Islet precursor cell (in vitro differentiated cells): ENCODE data around the gene GMIP.
"Not testable (repeated sequence)": the region's sequence is repeated elsewhere in the genome, so short reads cannot be mapped to it uniquely, and the experiment has no call there.

Source experiments
- DNase-seq: peaks from one replicate; pipeline ENCODE4 v3.0.0-alpha.2; 2018

The GMIP gene

GRCh38 chr19:19633711-19634515 lies 9.5 kb downstream of the GMIP start:
- DNase-seq = no peak

- no peak for DNase-seq
Measured at GRCh38 chr19:19632661-19633060, 10.8 kb downstream of the GMIP start.

GRCh38 chr19:19631346-19631745 lies 12.1 kb downstream of the GMIP start:
- DNase-seq = peak; percentile 43

DNA sequence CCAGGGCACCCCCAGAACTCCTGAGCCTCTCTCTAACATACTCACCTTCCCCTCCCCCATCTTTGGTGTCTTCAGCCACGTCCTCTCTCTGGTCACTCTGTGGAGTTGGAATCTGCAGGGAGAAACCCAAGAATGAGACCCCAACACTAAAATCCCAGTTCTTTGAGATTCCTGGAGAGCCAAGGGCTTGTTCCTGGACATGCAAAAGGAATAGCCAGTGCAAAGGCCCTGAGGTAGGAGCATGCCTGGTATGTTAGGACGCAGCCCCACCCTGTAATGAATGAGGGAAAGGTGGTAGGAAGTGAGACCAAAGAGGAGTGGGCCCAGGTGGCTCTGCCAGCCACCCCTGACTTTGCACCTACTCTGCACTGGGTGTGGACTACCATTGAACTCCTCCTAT lies 13.0 kb downstream of the GMIP start:
- peak; percentile 43 for DNase-seq

GRCh38 chr19:19630062-19630414 lies 13.4 kb downstream of the GMIP start:
- no peak for DNase-seq

- DNase-seq = peak; percentile 92
Measured at GRCh38 chr19:19628501-19629134, 14.8 kb downstream of the GMIP start.

DNA sequence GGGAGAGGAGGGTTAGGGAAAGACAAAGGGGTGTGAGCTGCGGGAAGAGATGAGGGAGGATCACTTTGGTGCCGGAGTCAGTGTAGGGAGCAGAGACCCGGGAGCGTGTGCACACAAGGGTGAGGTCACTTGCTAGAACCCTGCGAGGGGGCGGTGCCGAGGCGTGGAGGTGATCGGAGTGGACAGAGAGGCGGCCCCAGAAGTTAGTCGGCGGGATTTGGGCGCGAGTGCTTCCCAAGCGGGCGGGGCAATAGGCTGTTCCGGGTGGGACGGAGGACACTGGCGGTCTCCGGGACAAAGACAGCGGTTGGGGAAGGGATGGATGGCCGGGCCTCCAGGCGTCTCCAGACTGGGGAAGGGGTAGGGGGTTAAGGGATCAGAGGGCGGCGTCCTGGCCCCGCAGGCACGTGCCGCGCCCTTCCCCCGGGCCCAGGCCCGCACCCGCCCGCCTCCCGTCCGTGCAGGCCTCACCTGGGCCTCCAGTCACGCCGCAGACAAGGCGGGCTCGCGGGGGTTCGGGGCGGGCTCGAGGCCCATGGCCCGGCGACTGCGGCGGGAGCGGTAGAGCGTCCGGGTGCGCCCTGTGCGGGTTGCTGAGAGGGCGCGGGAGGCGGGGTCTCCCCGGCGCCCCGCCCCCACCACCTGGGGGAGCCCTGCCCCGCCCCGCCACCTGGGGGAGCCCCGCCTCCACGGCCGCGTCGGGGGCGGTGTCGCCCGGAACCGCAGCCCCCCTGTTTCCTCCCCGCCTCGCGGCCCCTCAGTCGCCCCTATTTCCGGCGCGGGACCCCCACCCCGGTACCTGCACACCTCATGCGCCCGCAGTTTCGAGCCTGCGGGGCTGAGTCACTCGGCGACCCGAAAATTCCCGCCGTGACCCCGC lies 15.6 kb downstream of the GMIP start, which contains the start of gene LPAR2:
Gene LPAR2 (minus strand): TSS at position 600 of the 880 bp plus-strand sequence. CDS start 945 bp downstream, outside the sequence.
- DNase-seq = peak; percentile 89

DNA sequence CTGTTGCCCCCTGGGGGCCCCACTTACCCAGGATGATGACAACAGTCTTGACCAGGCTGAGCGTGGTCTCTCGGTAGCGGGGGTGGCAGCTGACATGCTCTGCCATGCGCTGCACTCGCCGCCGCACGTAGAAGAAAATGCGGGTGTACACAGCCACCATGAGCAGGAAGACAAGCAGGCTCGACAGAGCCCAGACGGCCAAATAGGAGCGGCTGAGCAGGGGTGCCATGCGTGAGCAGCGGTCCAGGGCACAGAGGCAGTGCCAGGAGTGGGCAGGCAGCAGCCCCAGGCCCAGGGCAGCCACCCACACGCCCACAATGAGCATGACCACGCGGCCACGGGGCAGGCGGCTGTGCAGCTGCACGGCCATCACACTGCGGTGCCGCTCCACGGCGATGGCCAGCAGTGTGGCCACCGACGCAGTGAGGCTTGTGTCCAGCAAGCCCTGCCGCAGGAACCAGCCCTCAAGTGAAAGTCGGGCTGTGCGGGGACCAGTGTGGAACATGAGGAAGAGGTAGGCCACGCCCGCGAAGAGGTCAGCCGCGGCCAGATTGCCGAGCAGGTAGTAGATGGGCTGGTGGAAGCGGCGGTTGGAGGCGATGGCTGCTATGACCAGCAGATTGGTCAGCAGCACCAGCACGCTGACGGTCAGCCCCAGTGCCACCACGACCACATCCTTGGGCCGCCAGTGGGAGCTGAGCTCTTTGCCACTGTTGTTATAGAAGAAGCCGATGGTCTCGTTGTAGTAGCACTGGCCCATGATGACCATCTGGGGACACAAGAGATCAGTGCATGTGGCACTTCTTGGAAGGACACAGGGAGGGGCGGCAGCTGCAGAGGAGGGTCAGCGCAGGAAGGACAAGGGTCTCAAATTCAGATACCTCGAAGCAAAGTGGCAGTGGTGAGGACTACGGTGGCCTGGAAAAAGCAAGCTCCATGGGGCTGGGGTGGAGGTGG lies 16.7 kb downstream of the GMIP start:
- DNase-seq = peak; percentile 52

- DNase-seq = no peak
Measured at GRCh38 chr19:19624032-19624570, 19.4 kb downstream of the GMIP start.

- no peak for DNase-seq
Measured at GRCh38 chr19:19623383-19623782, 20.1 kb downstream of the GMIP start.

GRCh38 chr19:19619849-19620210 lies 23.6 kb downstream of the GMIP start:
- no peak for DNase-seq

DNA sequence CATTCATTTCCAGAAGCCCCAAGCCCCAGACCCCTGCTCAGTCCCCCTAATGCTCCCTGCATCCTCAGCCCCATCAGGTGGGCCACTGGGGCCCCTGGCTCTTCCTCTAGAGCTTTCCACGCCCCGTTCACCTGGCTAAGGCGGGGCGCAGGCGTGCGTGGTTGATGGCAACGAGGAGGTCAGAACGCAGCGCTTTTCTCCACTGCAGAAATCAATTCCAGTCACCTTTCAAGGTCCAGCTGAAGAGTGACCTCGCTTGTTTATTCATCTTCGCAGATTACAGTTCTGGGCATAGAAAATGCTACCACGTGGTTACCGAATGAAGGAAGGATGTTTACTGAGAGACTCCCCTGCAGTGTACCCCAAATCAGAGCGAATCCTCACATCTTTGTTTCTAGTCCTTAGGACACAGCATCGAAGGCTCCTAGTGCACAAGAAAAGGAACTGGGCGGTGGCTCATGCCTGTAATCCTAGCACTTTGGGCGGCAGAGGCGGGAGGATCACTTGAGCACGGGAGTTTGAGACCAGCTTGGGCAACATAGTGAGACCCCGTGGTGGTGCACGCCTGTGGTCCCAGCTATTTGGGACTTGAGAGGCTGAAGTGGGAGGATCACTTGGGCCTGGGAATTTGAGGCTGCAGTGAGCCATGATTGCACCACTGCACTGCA lies 24.1 kb downstream of the GMIP start:
- no peak for DNase-seq

- DNase-seq = peak; percentile 97
Measured at GRCh38 chr19:19618219-19619051, 25.0 kb downstream of the GMIP start, which contains the start of gene PBX4. Gene PBX4 (minus strand): TSS chr19:19618687. CDS start chr19:19618629, 58 bp downstream.

- DNase-seq = no peak
Measured at GRCh38 chr19:19615086-19615485, 28.4 kb downstream of the GMIP start.

DNA sequence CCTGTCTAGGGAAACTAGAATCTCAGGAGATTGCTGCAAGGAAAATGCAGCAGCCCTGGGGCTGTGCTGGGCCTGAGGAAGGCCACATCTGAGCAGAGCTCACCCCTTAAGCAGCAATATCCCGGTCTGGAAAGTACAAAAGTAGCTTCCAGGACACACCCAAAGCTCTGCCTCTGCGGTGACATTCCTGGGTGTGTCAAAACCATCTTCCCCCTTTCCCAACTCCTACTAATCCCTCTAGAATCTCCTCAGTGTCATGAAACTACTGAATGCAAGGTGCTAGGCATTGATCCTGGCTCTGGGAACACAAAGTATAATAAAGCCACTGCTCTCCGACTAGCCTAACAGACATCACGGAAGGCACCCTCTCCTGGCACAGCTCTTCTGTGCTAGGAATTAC lies 30.0 kb downstream of the GMIP start:
- peak; percentile 84 for DNase-seq

DNA sequence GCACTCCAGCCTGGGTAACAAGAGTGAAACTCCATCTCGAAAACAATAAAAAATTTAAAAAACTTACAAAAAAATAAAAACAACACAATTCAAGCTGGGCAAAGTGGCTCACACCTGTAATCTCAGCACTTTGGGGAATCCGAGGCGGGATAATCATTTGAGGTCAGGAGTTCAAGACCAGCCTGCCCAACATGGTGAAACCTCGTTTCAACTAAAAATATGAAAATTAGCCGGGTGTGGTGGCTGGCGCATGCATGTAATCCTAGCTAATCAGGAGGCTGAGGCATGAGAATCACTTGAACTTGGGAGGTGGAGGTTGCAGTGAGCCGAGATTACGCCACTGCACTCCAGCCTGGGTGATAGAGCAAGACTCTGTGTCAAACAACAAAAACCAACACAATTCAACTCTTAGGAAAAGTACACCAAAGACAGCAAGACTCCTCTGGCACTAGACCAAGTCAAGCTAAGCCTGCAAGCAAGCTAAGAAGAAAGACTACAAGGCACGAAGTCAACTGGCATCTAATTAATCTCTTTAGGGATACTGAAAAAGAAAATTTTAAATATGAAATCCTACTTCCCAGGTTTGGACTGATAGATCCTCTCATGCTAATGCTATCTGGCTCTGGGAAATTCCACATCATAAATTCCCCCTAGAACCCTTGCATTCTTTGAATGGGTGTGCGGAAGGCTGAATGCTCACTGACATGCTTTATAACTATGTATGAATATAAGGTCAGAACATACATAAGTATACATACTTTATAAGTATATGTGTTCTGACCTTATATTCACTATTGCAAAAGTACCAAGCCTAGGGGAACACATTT lies 32.9 kb downstream of the GMIP start:
- no peak for DNase-seq

DNA sequence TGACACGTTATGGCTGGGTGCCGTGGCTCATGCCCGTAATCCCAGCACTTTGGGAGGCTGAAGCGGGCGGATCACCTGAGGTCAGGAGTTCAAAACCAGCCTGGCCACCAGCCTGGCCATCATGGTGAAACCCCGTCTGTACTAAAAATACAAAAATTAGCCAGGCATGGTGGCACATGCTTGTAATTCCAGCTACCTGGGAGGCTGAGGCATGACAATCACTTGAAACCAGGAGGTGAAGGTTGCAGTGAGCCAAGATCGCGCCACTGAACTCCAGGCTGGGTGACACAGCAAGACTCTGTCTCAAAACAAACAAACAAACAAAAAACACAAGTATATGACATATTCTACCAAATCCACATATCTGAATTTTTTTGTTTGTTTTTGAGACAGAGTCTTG lies 36.8 kb downstream of the GMIP start:
- not testable (repeated sequence) for DNase-seq

DNA sequence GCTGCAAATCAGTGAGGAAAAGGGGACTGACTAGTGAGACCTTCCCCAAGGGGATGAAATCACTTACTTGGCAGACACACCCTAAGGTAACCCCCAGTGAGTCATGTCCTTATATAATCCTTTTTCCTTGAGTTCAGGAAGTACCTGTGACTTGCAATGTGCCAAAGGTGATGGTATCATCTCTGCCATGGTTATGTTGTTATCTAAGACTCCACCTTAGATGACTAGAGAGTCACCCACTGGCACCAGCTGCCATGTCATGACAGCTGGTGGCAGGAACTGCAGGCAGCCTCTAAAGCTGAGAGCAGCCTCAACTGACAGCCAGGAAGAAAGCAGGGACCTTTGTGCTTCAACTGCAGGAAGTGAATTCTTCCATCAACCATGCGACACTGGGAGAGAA lies 37.4 kb downstream of the GMIP start:
- DNase-seq = no peak

GRCh38 chr19:19602713-19603324 lies 40.6 kb downstream of the GMIP start:
- no peak for DNase-seq
